ENCODE results near the gene HIVEP1. TPM values are rescaled to one million over a fixed set of nuclear protein-coding genes. Genes with fewer than 3 reads are reported as not detected.

The HIVEP1 gene
- total RNA-seq, 4 donors from 2014 or later = 14.9 to 30.6 (median 22.2) TPM

- Histone ChIP-seq H3K4me1 (peaks cover 0 to 15% (median 2%) of the 10 kb centered on the region in 4 donors), H3K36me3 (peaks cover 0 to 45% (median 11%) of the 10 kb centered on the region in 3 donors), H3K27me3 (no peaks in the 10 kb centered on the region), H3K27ac (no peak overlapping the region), H3K4me3 (no peak overlapping the region), H3K9me3 (no peaks in the 10 kb centered on the region)
- DNase-seq (ENCODE audit: low spot score in 2 of 2) = no peak
- no peak for TF ChIP-seq EP300 (IDR thresholded peaks at IDR 0.05)
- no peak for TF ChIP-seq POLR2A (IDR thresholded peaks at IDR 0.05)
- no peak for TF ChIP-seq CTCF (IDR thresholded peaks at IDR 0.05)
- 85 to 90% methylated on average over 4 of the region's 4 CpGs for WGBS, 2 donors
Observed at GRCh38 chr6:12136905-12137304, 124.8 kb downstream of the HIVEP1 start.

GRCh38 chr6:12137480-12137879, 125.4 kb downstream of the HIVEP1 start:
- Histone ChIP-seq H3K4me1 (peaks cover 0 to 12% (median 2%) of the 10 kb centered on the region in 4 donors), H3K4me3 (no peak overlapping the region), H3K27ac (no peak overlapping the region), H3K36me3 (peaks cover 0 to 45% (median 11%) of the 10 kb centered on the region in 3 donors), H3K27me3 (no peaks in the 10 kb centered on the region), H3K9me3 (no peaks in the 10 kb centered on the region)
- DNase-seq (ENCODE audit: low spot score in 2 of 2) = peak; percentile 21 to 76
- WGBS, 2 donors = 89 to 91% methylated on average over 1 of the region's 1 CpG
- TF ChIP-seq EP300 (IDR thresholded peaks at IDR 0.05) = no peak
- no peak for TF ChIP-seq CTCF (IDR thresholded peaks at IDR 0.05)
- TF ChIP-seq POLR2A (IDR thresholded peaks at IDR 0.05) = no peak

GRCh38 chr6:12138381-12138780, 126.3 kb downstream of the HIVEP1 start:
- peaks cover 0 to 45% (median 11%) of the 10 kb centered on the region in 3 donors for H3K36me3 ChIP-seq
- H3K4me1 ChIP-seq = peaks cover 0 to 9% (median 2%) of the 10 kb centered on the region in 4 donors
- no peaks in the 10 kb centered on the region for H3K27me3 ChIP-seq
- TF ChIP-seq EP300 (IDR thresholded peaks at IDR 0.05) = no peak
- no peak for TF ChIP-seq CTCF (IDR thresholded peaks at IDR 0.05)
- TF ChIP-seq POLR2A (IDR thresholded peaks at IDR 0.05) = no peak
- H3K27ac ChIP-seq = no peak overlapping the region
- H3K9me3 ChIP-seq = no peaks in the 10 kb centered on the region
- H3K4me3 ChIP-seq = no peak overlapping the region
- 93 to 100% methylated on average over 1 of the region's 1 CpG for WGBS, 2 donors
- no peak for DNase-seq (ENCODE audit: low spot score in 2 of 2)

GRCh38 chr6:12138936-12139335, 126.8 kb downstream of the HIVEP1 start:
- TF ChIP-seq POLR2A (IDR thresholded peaks at IDR 0.05) (no peak), EP300 (IDR thresholded peaks at IDR 0.05) (no peak), CTCF (IDR thresholded peaks at IDR 0.05) (no peak)
- 96 to 99% methylated on average over 4 of the region's 4 CpGs for WGBS, 2 donors
- peaks cover 0 to 45% (median 11%) of the 10 kb centered on the region in 3 donors for H3K36me3 ChIP-seq

GRCh38 chr6:12147557-12148316, 135.6 kb downstream of the HIVEP1 start:
- TF ChIP-seq CTCF (IDR thresholded peaks at IDR 0.05) (no peak), EP300 (IDR thresholded peaks at IDR 0.05) (no peak), POLR2A (IDR thresholded peaks at IDR 0.05) (no peak)
- Histone ChIP-seq H3K27me3 (no peaks in the 10 kb centered on the region), H3K27ac (no peak overlapping the region), H3K4me3 (no peak overlapping the region), H3K4me1 (peaks cover 0 to 5% (median 2%) of the 10 kb centered on the region in 4 donors), H3K36me3 (no peaks in the 10 kb centered on the region), H3K9me3 (no peaks in the 10 kb centered on the region)
- DNase-seq (ENCODE audit: low spot score in 2 of 2) = no peak
- WGBS, 2 donors = 72 to 75% methylated on average over 6 of the region's 6 CpGs

More at GRCh38 chr6:12138936-12139335, 126.8 kb downstream of the HIVEP1 start:
- Histone ChIP-seq H3K4me1 (peaks cover 0 to 9% (median 2%) of the 10 kb centered on the region in 4 donors), H3K27me3 (no peaks in the 10 kb centered on the region), H3K9me3 (no peaks in the 10 kb centered on the region), H3K27ac (no peak overlapping the region), H3K4me3 (no peak overlapping the region)
- no peak for DNase-seq (ENCODE audit: low spot score in 2 of 2)
